ENCODE measurements around the gene CAPZA1.

DNA sequence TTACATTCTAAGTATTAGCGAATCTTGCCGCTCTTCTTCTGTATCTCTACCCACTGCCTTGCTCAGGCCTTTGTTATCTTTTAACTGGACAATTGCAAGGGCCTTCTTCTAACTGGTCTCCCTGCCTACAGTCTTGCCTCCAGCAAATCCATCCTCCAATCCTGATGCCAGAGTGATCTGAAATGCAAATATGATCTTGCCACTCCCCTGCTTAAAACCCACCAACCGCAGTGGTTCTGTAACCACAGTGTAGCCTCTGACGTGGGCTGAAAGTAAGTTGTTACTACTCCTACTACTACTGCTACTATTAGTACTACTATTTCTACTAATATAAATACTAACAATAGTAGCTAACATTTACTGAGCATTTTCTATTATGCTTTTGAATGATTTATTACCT, 67.2 kb downstream of the CAPZA1 start:
- TF ChIP-seq, protein P1, sequence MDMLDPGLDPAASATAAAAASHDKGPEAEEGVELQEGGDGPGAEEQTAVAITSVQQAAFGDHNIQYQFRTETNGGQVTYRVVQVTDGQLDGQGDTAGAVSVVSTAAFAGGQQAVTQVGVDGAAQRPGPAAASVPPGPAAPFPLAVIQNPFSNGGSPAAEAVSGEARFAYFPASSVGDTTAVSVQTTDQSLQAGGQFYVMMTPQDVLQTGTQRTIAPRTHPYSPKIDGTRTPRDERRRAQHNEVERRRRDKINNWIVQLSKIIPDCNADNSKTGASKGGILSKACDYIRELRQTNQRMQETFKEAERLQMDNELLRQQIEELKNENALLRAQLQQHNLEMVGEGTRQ (CRISPR knock-in tag; IDR thresholded peaks at IDR 0.05) = no peak
- TF ChIP-seq CTCF (IDR thresholded peaks at IDR 0.05) (no peak), CREM (CRISPR knock-in tag; IDR thresholded peaks at IDR 0.05) (no peak), NFYB (CRISPR knock-in tag; conservative IDR thresholded peaks at IDR 0.05; ENCODE audit: low read depth) (no peak), MXD4 (CRISPR knock-in tag; IDR thresholded peaks at IDR 0.05; ENCODE audit: borderline replicate concordance) (no peak), CDX4 (CRISPR knock-in tag; IDR thresholded peaks at IDR 0.05; ENCODE audit: borderline replicate concordance) (no peak), ATF2 (CRISPR knock-in tag; IDR thresholded peaks at IDR 0.05; ENCODE audit: borderline replicate concordance, low read depth) (no peak), ZBTB21 (CRISPR knock-in tag; IDR thresholded peaks at IDR 0.05; ENCODE audit: borderline replicate concordance) (no peak), MLX (CRISPR knock-in tag; IDR thresholded peaks at IDR 0.05) (no peak), TP53 (CRISPR knock-in tag; IDR thresholded peaks at IDR 0.05) (no peak)
- TF ChIP-seq, protein P2, sequence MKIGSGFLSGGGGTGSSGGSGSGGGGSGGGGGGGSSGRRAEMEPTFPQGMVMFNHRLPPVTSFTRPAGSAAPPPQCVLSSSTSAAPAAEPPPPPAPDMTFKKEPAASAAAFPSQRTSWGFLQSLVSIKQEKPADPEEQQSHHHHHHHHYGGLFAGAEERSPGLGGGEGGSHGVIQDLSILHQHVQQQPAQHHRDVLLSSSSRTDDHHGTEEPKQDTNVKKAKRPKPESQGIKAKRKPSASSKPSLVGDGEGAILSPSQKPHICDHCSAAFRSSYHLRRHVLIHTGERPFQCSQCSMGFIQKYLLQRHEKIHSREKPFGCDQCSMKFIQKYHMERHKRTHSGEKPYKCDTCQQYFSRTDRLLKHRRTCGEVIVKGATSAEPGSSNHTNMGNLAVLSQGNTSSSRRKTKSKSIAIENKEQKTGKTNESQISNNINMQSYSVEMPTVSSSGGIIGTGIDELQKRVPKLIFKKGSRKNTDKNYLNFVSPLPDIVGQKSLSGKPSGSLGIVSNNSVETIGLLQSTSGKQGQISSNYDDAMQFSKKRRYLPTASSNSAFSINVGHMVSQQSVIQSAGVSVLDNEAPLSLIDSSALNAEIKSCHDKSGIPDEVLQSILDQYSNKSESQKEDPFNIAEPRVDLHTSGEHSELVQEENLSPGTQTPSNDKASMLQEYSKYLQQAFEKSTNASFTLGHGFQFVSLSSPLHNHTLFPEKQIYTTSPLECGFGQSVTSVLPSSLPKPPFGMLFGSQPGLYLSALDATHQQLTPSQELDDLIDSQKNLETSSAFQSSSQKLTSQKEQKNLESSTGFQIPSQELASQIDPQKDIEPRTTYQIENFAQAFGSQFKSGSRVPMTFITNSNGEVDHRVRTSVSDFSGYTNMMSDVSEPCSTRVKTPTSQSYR (CRISPR knock-in tag; IDR thresholded peaks at IDR 0.05) = no peak
